Activated T-helper 9 cell treated with anti-CD3 and anti-CD28 coated beads, Interleukin-2, amount 50 U/mL, for 16 hours (primary cell): ENCODE data around the gene EEIG1.
"Not testable (repeated sequence)": the region's sequence is repeated elsewhere in the genome, so short reads cannot be mapped to it uniquely, and the experiment has no call there.

Source experiments
- DNase-seq: peaks from one replicate; pipeline ENCODE4 v3.0.0-alpha.2; 2020; ENCODE audit warnings: low read depth

The EEIG1 gene

GRCh38 chr9:127980706-127981558, at the start of gene EEIG1:
Gene EEIG1 (minus strand): TSS chr9:127980989. CDS start chr9:127980137, 852 bp downstream.
- peak; percentile 96 for DNase-seq

DNA sequence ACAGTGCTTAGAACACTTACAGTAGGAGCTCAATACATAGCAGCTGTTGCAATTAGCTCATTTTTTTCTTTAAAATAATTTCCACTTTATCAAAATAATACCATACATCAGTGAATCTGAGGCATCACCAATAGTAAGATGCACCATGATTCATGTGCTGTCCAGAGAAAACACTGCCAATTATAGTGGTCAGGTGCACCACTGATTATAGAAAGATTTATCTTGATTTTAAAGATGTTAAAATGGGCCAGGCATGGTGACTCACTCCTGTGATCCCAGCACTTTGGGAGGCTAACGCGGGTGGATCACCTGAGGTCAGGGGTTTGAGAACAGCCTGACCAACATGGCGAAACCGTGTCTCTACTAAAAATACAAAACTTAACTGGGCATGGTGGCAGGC, 46.9 kb upstream of the EEIG1 start:
- no peak for DNase-seq

GRCh38 chr9:128026773-128027541, 46.2 kb upstream of the EEIG1 start:
- no peak for DNase-seq

DNA sequence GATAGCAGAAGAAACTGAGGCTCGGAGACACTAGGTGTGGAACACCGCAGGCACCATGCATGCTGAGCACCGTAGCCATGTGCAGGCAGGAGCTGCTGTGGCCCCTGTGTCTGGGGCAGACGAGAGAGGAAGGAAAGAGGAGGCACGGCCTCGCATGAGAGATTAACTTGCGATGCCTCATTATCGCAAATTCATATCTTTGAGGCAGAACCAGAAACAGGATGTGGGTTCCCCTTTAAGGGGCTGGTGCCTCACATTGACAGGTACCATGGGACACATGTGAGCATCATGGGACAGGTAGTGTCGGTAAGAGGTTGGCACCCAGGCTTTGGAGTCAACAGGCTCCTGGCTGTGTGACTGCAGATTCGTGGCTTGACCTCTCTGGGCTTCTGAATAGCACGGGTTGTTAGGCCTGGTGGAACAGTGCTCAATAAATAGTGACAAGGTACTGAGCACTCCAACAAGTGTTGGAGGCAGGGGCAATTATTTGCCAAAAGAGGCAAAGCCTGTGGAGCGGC, 45.5 kb upstream of the EEIG1 start:
- peak; percentile 63 for DNase-seq

DNA sequence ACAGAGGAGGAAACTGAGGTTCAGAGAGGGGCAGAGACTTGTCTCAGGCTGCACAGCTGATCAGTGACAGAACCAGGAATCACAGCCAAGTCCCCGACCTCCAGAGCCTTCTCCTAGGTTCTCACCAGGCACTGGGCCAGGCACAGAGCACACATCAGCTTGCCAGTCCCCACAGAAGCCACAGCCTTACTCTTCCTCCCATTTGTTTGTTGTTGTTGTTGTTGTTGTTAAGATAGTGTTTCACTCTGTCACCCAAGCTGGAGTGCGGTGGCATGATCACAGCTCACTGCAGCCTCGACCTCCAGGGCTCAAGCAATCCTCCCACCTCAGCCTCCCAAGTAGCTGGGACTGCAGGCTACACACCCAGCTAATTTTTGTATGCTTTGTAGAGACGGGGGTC, 44.9 kb upstream of the EEIG1 start:
- DNase-seq: no peak

- DNase-seq: no peak
These were observed 44.0 kb upstream of the EEIG1 start for GRCh38 chr9:128024761-128025308.

GRCh38 chr9:128023671-128024070, 42.9 kb upstream of the EEIG1 start:
- not testable (repeated sequence) for DNase-seq

DNA sequence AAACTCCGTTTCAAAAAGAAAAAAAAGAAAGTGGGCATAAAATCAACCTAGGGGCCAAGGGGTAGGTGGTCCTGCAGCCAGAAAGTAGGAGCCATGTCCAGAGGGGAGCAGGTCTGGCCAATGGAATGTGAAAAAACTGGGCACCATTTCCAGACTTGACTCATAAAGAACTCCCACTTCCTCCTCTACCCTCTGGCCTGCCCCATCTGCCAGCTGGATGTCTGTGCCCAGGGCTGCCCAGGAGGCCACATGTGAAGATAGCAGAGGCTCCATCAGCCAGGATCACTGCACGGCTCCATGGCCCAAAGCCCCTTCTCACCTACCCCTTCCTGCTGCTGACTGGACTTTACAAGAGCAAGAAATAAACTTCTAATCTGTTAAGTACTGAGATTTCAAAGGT, 42.1 kb upstream of the EEIG1 start:
- no peak for DNase-seq

DNA sequence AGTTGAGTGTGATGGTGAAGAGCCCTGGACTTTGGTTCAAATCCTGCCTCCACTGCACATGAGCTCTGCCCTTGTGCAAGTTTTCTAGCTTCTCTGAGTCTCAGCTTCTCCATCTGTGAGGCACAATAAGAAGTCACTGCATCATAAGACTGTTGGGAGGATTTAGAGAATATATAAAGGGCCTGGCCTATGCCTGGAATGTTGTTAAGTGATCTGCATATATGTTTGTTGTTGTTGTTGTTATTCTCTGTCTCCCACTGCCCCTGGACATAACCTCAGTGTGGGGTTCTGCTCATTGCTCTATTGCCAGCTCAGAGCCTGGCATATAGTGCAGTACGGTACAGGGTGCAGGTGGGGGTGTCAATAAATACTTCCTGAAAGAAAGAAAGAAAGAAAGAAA, 40.3 kb upstream of the EEIG1 start:
- DNase-seq: no peak

DNA sequence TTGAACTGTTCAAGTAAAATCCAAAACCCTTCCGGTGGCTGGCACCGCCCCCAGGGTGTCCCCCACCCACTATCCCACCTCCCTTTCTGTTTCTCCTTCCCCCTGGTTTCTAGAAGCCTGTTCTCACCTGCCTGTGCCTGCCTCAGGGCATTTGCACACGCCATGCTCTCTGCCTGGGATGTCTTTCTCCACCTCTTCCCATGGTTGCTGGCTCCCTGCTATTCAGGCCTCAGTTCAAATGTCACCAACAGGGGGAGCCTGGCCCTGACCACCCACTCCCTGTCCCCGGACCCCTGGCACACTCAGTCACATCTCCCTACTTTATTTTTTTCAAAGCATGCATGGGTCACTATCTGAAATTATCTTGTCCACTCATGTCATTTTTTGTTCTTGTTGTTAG, 39.9 kb upstream of the EEIG1 start:
- no peak for DNase-seq

DNA sequence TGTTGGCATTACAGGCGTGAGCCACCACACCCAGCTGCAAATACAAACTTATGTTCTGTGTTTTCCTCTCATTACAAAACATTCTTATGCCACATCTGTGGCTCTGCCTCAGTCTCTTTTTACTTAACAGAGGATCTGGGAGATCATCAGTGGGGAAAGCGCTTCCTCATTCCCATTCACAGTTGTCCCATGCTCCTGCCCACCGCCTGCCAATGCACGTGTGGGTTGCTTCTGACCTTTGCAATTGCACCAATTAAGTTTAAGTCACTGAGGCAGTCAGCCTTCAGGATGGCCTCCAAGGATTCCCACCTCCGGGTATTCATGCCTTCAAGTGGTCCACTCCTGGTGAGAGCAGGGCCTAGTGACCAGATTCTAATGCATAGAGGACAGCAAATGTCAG, 34.9 kb upstream of the EEIG1 start:
- DNase-seq: no peak

GRCh38 chr9:128011071-128011817, 30.5 kb upstream of the EEIG1 start:
- no peak for DNase-seq

DNA sequence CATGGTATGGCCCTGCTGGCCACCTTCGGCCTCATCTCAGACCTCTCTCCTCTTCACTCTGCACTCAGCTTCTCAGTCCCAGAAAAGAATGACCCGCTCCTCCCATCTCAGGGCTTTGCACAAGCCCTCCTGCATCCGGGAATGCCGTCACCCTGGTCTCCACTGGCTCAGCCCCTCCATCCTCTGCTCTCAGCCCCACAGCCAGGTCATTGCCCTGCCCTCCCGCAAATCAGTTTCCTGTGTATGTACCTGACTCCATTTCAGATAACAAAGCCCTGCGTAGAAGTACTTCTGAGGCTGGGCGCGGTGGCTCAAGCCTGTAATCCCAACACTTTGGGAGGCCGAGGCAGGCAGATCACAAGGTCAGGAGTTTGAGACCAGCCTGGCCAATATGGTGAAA, 28.9 kb upstream of the EEIG1 start:
- DNase-seq: no peak

DNA sequence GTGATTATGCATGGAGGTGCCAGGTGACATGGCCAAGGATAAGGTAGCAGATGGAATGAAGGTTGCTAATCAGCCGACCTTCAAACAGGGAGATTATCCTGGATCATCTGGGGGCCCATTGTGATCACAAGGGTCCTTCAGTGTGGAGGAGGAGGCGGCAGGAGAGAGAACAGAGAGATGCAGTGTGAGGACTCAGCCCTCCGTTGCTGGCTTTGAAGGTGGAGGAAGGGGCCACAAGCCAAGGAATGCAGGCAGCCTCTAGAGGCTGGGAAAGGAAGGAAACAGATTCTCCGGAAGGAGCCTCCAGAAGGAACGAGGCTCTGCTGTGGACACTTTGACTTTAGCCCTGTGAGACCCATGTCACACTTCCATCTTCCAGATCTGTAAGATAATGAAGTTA, 27.4 kb upstream of the EEIG1 start:
- DNase-seq: no peak

DNA sequence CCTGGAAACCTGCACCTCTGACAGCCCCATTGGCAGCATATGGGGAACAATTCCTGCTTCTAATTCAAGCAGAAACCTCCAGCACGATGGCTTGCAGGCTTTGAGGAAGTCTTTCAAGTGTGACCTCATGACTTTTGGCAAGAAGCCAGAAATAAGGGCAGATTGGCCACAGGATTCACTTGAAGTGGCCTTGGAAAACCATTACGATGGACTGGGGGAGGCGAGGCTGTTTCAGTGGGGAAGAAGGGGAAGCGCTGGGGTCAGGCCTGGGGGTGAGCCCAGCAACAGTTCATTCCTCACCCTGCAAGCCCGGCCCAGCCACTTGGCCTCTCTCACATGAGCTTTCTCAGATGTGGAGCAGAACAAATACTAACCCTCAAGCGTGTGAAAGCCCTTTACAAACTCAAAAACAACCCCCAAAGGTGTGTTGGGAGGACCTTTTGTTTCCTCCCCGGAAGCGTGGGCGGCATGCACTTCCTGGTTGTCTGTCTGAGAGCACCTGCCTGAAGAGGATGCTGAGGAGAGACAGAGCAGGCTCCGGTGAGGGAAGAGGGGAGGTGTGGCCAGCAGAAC, 26.9 kb upstream of the EEIG1 start:
- DNase-seq: peak; percentile 79

- DNase-seq: no peak
These were observed 25.7 kb upstream of the EEIG1 start for GRCh38 chr9:128006332-128006996.

GRCh38 chr9:128005923-128006322, 25.1 kb upstream of the EEIG1 start:
- DNase-seq: no peak

- DNase-seq: no peak
These were observed 23.3 kb upstream of the EEIG1 start for GRCh38 chr9:128003966-128004604.

DNA sequence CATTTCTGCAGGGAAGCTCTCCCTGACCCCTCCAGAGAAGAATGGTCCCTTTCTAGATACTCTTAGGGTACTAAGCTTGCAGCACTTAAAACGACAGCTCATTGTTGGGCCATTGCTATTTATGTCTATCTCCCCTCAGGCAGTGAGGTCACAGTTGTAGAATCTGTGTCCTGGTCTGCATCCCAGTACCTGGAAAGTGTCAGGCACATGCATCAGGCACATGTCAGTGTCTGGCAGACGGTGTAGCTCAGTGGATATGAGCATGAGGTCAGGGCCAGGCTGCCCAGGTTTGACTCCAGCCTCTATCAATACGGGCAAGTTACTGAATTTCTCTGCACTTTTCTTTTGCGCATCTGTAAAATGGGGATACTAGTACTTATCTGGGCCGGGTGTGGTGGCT, 22.2 kb upstream of the EEIG1 start:
- no peak for DNase-seq

DNA sequence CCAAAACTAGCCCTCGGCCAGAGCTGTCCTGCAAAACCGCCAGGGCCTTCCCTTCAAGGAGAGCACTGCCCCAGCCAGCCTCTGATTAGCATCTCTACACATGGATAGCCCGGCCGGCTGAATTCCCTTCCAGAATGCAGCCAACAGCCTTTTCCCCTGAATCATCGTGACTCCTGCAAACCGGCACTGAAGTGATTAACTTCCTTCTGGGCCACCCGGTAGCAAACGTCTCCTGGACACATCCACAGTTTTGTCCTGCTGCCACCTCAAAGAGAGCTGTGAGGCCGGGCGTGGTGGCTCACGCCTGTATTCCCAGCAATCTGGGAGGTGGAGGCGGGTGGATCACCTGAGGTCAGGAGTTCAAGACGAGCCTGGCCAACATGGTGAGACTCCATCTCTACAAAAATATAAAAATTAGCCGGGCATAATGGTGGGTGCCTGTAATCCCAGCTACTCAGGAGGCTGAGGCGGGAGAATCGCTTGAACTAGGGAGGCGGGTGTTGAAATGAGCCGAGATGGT, 21.1 kb upstream of the EEIG1 start:
- DNase-seq: no peak
